CD4-positive, CD25-positive, alpha-beta regulatory T cell (primary cell): ENCODE data around the gene LRSAM1. TPM values are rescaled to one million over a fixed set of nuclear protein-coding genes. Genes with fewer than 3 reads are reported as not detected.

Source experiments
- ATAC-seq, 2 donors: fragments of 150-1000 bp; cut with Tn5 transposase; one replicate each; pipeline ENCODE4 v1.10.0; 2021; ENCODE audit warnings: low read depth in 2 of 2, moderate number of reproducible peaks in 2 of 2, moderate library complexity in 1 of 2
- DNase-seq, 3 donors: peaks; one replicate each; pipeline versions ENCODE4 v3.0.0 to v3.0.0-alpha.2; 2012 to 2022; ENCODE audit warnings: mixed read lengths in 1 of 3
- H3K27ac ChIP-seq: one replicate; pipeline ENCODE4 v1.7.0; 2013; ENCODE audit warnings: mild to moderate bottlenecking, low read length; ENCODE audit not compliant: insufficient read depth, poor library complexity, severe bottlenecking
- H3K27me3 ChIP-seq: one replicate; pipeline ENCODE4 v1.7.0; 2013; ENCODE audit warnings: low read length; ENCODE audit not compliant: control insufficient read depth, insufficient read depth
- H3K36me3 ChIP-seq: one replicate; pipeline ENCODE4 v1.7.0; 2013; ENCODE audit warnings: mild to moderate bottlenecking, low read length, moderate library complexity; ENCODE audit not compliant: control insufficient read depth, insufficient read depth
- H3K4me1 ChIP-seq: 2 replicates; pipeline ENCODE4 v1.7.0; 2013; ENCODE audit warnings: mild to moderate bottlenecking, low read length; ENCODE audit not compliant: insufficient read depth, control insufficient read depth, poor library complexity, severe bottlenecking
- H3K4me3 ChIP-seq: one replicate; pipeline ENCODE4 v1.7.0; 2013; ENCODE audit warnings: low read depth, mild to moderate bottlenecking, low read length, moderate library complexity
- H3K9me3 ChIP-seq, 2 experiments: 1 replicate in 1 of 2; 2 replicates in 1 of 2; pipeline ENCODE4 v1.7.0; 2013; ENCODE audit warnings: low read length in 2 of 2, mild to moderate bottlenecking in 1 of 2, moderate library complexity in 1 of 2; ENCODE audit not compliant: control insufficient read depth in 2 of 2
- H3K27ac Mint-ChIP-seq, 3 donors: one replicate each; pipeline ENCODE4 v1.8.0; 2020 to 2022; ENCODE audit warnings: mild to moderate bottlenecking in 3 of 3, mixed read lengths in 3 of 3, moderate library complexity in 2 of 3
- H3K27me3 Mint-ChIP-seq: one replicate; pipeline ENCODE4 v1.8.0; 2022; ENCODE audit warnings: mild to moderate bottlenecking, mixed read lengths
- H3K36me3 Mint-ChIP-seq: one replicate; pipeline ENCODE4 v1.8.0; 2020; ENCODE audit warnings: mixed read lengths
- H3K4me1 Mint-ChIP-seq, 4 donors: one replicate each; pipeline ENCODE4 v1.8.0; 2020 to 2022; ENCODE audit warnings: mixed read lengths in 4 of 4, mild to moderate bottlenecking in 1 of 4
- H3K4me3 Mint-ChIP-seq, 4 donors: one replicate each; pipeline ENCODE4 v1.8.0; 2020 to 2022; ENCODE audit warnings: mild to moderate bottlenecking in 4 of 4, mixed read lengths in 4 of 4, moderate library complexity in 3 of 4
- H3K9me3 Mint-ChIP-seq, 7 donors: one replicate each; pipeline ENCODE4 v1.8.0; 2020 to 2022; ENCODE audit warnings: mixed read lengths in 7 of 7, mild to moderate bottlenecking in 3 of 7, moderate library complexity in 2 of 7
- polyA plus RNA-seq, 4 donors: library from polyadenylated mRNA; unstranded; fragments of 300-500 nt; fragmentation: Illumina TruSeq; gene quantifications; one replicate each; pipeline ENCODE4 v1.2.3, GENCODE V29; 2021
- total RNA-seq: library from RNA; stranded (reverse); gene quantifications from one replicate; pipeline ENCODE4 v1.2.3, GENCODE V29; 2022

Gene LRSAM1
- total and polyA plus RNA-seq, 5 donors from 2014 or later: 3.9 to 24.0 (median 5.5) TPM

GRCh38 chr9:127493592-127494303 is 42.4 kb downstream of the LRSAM1 start:
- no peak for ATAC-seq
- Histone ChIP-seq H3K27me3 (no peaks in the 10 kb centered on the region), H3K9me3 (no peaks in the 10 kb centered on the region), H3K36me3 (peaks cover 31% of the 10 kb centered on the region), H3K4me3 (no peak overlapping the region), H3K27ac (no peak overlapping the region), H3K4me1 (no peaks in the 10 kb centered on the region)
- no peak for DNase-seq
- Mint-ChIP-seq H3K27ac (no peak overlapping the region), H3K4me1 (peaks cover 0 to 5% (median 0%) of the 10 kb centered on the region in 4 donors), H3K9me3 (no peaks in the 10 kb centered on the region), H3K4me3 (no peak overlapping the region), H3K27me3 (no peaks in the 10 kb centered on the region), H3K36me3 (peaks cover 24% of the 10 kb centered on the region)

DNA sequence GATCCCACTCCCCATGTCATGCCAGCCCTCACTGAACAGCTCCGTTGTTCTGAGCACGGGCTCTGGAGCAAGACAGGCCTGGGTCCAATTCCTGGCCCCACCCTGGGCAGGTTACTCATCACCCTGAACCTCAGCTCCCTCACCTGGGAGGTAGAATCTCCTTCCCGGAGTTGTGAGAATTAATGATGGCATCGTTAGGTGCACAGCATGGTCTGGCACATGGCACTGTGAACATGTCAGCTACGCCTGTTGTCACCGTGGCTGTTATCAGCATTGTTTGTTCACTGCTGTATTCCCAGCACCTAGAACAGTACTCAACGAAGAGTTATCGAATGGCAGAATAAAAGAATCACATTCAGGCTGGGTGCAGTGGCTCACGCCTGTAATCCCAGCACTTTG is 43.0 kb downstream of the LRSAM1 start:
- Histone ChIP-seq H3K9me3 (no peaks in the 10 kb centered on the region), H3K27me3 (no peaks in the 10 kb centered on the region), H3K27ac (no peak overlapping the region), H3K4me3 (no peak overlapping the region), H3K4me1 (no peaks in the 10 kb centered on the region), H3K36me3 (peaks cover 29% of the 10 kb centered on the region)
- H3K27me3 Mint-ChIP-seq: no peaks in the 10 kb centered on the region
- no peaks in the 10 kb centered on the region for H3K9me3 Mint-ChIP-seq
- peaks cover 0 to 5% (median 0%) of the 10 kb centered on the region in 4 donors for H3K4me1 Mint-ChIP-seq
- H3K36me3 Mint-ChIP-seq: peaks cover 24% of the 10 kb centered on the region
- ATAC-seq (no peak), DNase-seq (no peak)
- no peak overlapping the region for H3K27ac Mint-ChIP-seq
- H3K4me3 Mint-ChIP-seq: no peak overlapping the region

DNA sequence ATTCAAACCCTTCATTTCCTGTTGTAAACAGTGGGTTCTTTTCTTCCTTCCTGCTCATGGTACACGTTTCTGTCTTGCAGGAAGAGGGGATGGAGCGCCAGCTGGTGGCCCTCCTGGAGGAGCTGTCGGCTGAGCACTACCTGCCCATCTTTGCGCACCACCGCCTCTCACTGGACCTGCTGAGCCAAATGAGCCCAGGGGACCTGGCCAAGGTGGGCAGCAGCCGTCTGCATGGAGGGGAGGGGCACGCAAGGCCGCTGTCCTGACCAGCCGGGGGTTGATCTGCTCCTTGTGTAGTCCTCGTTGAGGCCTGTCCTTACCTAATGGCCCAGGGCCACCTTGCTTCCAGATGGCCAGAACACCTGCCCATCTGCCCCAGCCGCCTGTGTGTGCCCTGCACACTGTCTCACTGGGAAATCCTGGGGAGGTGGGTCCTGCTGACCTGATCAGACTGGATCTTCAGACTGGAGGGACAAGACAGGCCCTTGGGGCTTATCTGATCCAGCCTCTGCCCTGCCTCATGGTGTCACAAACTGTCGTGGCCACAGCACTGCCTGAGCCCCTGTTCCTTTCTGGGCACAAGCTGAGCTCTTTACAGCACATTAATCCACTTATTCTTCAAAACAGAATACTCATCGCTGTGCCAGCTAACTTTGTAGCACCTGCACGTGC is 44.7 kb downstream of the LRSAM1 start:
- Histone ChIP-seq H3K4me1 (no peaks in the 10 kb centered on the region), H3K4me3 (no peak overlapping the region), H3K9me3 (no peaks in the 10 kb centered on the region), H3K36me3 (peaks cover 21% of the 10 kb centered on the region), H3K27me3 (no peaks in the 10 kb centered on the region), H3K27ac (no peak overlapping the region)
- Mint-ChIP-seq H3K27ac (peak overlapping the region in 1 of 3 donors; percentile 77), H3K36me3 (peaks cover 18% of the 10 kb centered on the region), H3K27me3 (no peaks in the 10 kb centered on the region), H3K4me1 (no peaks in the 10 kb centered on the region), H3K9me3 (no peaks in the 10 kb centered on the region), H3K4me3 (peak overlapping the region in 1 of 4 donors; percentile 44)
- no peak for ATAC-seq
- no peak for DNase-seq

DNA sequence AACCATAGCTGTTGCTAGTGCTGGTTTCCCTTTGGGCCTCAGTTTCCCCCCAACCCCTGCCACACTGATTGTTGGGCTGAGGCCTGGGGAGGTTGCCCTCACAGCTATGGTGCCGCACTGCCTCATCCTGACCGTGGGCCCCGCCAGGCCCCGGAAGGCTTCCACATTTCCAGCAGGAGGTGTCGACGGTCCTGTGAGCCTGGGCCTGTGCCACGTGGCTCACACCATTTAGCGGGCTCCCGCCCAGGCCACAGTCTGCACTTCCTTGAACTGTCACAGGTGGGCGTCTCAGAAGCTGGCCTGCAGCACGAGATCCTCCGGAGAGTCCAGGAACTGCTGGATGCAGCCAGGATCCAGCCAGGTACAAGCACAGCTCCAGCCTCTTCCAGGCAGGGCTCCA is 45.7 kb downstream of the LRSAM1 start:
- DNase-seq: no peak
- Mint-ChIP-seq H3K27me3 (no peaks in the 10 kb centered on the region), H3K27ac (no peak overlapping the region), H3K4me1 (no peaks in the 10 kb centered on the region), H3K36me3 (peaks cover 18% of the 10 kb centered on the region), H3K9me3 (no peaks in the 10 kb centered on the region), H3K4me3 (no peak overlapping the region)
- no peaks in the 10 kb centered on the region for H3K9me3 ChIP-seq
- peaks cover 18% of the 10 kb centered on the region for H3K36me3 ChIP-seq
- ATAC-seq: no peak
- H3K4me1 ChIP-seq: no peaks in the 10 kb centered on the region
- H3K27ac ChIP-seq: no peak overlapping the region
- H3K4me3 ChIP-seq: no peak overlapping the region
- H3K27me3 ChIP-seq: no peaks in the 10 kb centered on the region

GRCh38 chr9:127497656-127498290 is 46.5 kb downstream of the LRSAM1 start:
- Mint-ChIP-seq H3K27ac (peak overlapping the region in 2 of 3 donors; percentile 42 to 88), H3K4me1 (no peaks in the 10 kb centered on the region), H3K27me3 (no peaks in the 10 kb centered on the region), H3K9me3 (no peaks in the 10 kb centered on the region), H3K4me3 (no peak overlapping the region), H3K36me3 (peaks cover 14% of the 10 kb centered on the region)
- no peaks in the 10 kb centered on the region for H3K27me3 ChIP-seq
- H3K4me1 ChIP-seq: no peaks in the 10 kb centered on the region
- DNase-seq (no peak), ATAC-seq (no peak)
- no peak overlapping the region for H3K27ac ChIP-seq
- no peaks in the 10 kb centered on the region for H3K9me3 ChIP-seq
- no peak overlapping the region for H3K4me3 ChIP-seq
- H3K36me3 ChIP-seq: peaks cover 18% of the 10 kb centered on the region

DNA sequence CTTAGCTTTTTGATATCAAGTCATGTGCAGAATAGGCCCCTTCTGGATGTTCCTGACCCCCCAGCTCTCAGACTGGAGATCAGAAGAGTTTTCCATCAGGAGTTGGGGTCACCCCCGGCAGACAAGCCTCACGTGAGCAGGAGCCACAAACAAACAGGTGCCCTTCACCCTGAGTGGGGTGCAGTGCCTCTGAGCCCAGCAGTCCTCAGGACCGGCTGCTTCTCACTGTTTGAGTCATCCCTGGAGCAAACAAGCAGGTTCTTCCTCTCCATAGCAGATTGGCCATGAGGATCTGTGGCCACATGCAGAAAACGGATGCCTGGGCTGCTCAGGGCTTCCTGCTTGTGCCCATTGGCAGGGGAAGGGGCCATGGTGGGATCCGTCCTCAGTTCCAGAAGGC is 47.0 kb downstream of the LRSAM1 start:
- ATAC-seq: no peak
- H3K36me3 Mint-ChIP-seq: peaks cover 10% of the 10 kb centered on the region

DNA sequence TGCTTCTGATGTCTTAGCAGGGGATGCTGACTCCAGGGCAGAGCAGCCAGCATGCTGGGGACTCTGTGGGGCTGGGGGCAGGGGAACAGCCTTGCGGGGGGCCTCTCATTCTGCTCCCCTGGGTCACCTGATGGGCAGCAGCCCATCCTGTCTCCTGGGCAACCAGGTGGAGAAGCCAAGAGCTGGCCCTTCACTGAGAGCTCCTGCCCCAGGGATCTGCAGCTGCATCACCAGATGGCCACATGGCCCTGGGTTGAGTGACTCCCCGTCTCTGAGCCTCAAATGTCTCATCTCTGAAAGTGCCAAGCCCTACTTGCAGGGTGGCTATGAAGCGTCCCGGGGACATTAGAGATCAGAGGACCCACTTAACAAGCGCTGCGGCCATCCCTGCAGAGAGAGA is 49.1 kb downstream of the LRSAM1 start:
- Mint-ChIP-seq H3K27ac (peak overlapping the region in 1 of 3 donors; percentile 36), H3K27me3 (no peaks in the 10 kb centered on the region), H3K4me1 (peaks cover 0 to 4% (median under 1%) of the 10 kb centered on the region in 4 donors), H3K9me3 (no peaks in the 10 kb centered on the region), H3K36me3 (peaks cover 13% of the 10 kb centered on the region), H3K4me3 (no peak overlapping the region)
- Histone ChIP-seq H3K27ac (no peak overlapping the region), H3K9me3 (no peaks in the 10 kb centered on the region), H3K36me3 (peaks cover 12% of the 10 kb centered on the region), H3K27me3 (no peaks in the 10 kb centered on the region), H3K4me1 (no peaks in the 10 kb centered on the region), H3K4me3 (no peak overlapping the region)
- DNase-seq: no peak
- no peak for ATAC-seq

More for the DNA sequence above, 47.0 kb downstream of the LRSAM1 start:
- no peaks in the 10 kb centered on the region for H3K9me3 ChIP-seq
- no peak overlapping the region for H3K27ac ChIP-seq
- H3K4me1 ChIP-seq: no peaks in the 10 kb centered on the region
- peaks cover 18% of the 10 kb centered on the region for H3K36me3 ChIP-seq
- Mint-ChIP-seq H3K9me3 (no peaks in the 10 kb centered on the region), H3K4me1 (no peaks in the 10 kb centered on the region), H3K4me3 (no peak overlapping the region), H3K27ac (no peak overlapping the region), H3K27me3 (no peaks in the 10 kb centered on the region)
- H3K4me3 ChIP-seq: no peak overlapping the region
- no peaks in the 10 kb centered on the region for H3K27me3 ChIP-seq
- no peak for DNase-seq
